ENCODE results near the gene TRIM63. TPM values are rescaled to one million over a fixed set of nuclear protein-coding genes. Genes with fewer than 3 reads are reported as not detected.
A peak's percentile ranks its signal among the peaks of the same experiment; 100 is the strongest.

The TRIM63 gene
- total RNA-seq, 2 donors from 2014 or later, result not detected

GRCh38 chr1:26111530-26112406, 44.3 kb upstream of the TRIM63 start, which contains the start of gene PDIK1L:
Gene PDIK1L, plus strand, starts transcription at chr1:26111824. Its CDS starts 2,485 bp downstream, at chr1:26114309.
- peaks cover 14% of the 10 kb centered on the region for H3K27me3 Mint-ChIP-seq (ENCODE audit: insufficient read depth)
- TF ChIP-seq, protein P1, sequence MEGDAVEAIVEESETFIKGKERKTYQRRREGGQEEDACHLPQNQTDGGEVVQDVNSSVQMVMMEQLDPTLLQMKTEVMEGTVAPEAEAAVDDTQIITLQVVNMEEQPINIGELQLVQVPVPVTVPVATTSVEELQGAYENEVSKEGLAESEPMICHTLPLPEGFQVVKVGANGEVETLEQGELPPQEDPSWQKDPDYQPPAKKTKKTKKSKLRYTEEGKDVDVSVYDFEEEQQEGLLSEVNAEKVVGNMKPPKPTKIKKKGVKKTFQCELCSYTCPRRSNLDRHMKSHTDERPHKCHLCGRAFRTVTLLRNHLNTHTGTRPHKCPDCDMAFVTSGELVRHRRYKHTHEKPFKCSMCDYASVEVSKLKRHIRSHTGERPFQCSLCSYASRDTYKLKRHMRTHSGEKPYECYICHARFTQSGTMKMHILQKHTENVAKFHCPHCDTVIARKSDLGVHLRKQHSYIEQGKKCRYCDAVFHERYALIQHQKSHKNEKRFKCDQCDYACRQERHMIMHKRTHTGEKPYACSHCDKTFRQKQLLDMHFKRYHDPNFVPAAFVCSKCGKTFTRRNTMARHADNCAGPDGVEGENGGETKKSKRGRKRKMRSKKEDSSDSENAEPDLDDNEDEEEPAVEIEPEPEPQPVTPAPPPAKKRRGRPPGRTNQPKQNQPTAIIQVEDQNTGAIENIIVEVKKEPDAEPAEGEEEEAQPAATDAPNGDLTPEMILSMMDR (conservative IDR thresholded peaks at IDR 0.05), result no peak
- H3K27ac Mint-ChIP-seq, result peak within 1 kb of the TSS; percentile 98
- 0% methylated on average over 41 to 96 of the region's 96 CpGs for WGBS, 2 experiments (ENCODE audit: insufficient coverage in 1 of 2, insufficient read length in 1 of 2)
- peak within 1 kb of the TSS; percentile 70 for H3K4me3 Mint-ChIP-seq
- H3K9me3 Mint-ChIP-seq, result no peaks in the 10 kb centered on the region
- Histone ChIP-seq H3K9ac (ENCODE audit: extremely low read depth, low read length, poor library complexity, severe bottlenecking) (peak within 1 kb of the TSS; percentile 68), H3K4me3 (ENCODE audit: low read length) (peak within 1 kb of the TSS; percentile 86), H3K36me3 (ENCODE audit: control insufficient read depth, insufficient read depth, low read length) (peaks cover 11% of the 10 kb centered on the region), H3K4me1 (ENCODE audit: control insufficient read depth, insufficient read depth, low read length) (peaks cover 4% of the 10 kb centered on the region), H3K9me3 (ENCODE audit: control insufficient read depth, low read length) (no peaks in the 10 kb centered on the region), H3K27me3 (ENCODE audit: control insufficient read depth, insufficient read depth, low read length, poor library complexity, severe bottlenecking) (no peaks in the 10 kb centered on the region), H3K27ac (ENCODE audit: low read depth, low read length) (peak within 1 kb of the TSS; percentile 95)
- peaks cover 17% of the 10 kb centered on the region for H3K36me3 Mint-ChIP-seq (ENCODE audit: low read depth)
- DNase-seq, result peak; percentile 96
- peaks cover 11% of the 10 kb centered on the region for H3K4me1 Mint-ChIP-seq

DNA sequence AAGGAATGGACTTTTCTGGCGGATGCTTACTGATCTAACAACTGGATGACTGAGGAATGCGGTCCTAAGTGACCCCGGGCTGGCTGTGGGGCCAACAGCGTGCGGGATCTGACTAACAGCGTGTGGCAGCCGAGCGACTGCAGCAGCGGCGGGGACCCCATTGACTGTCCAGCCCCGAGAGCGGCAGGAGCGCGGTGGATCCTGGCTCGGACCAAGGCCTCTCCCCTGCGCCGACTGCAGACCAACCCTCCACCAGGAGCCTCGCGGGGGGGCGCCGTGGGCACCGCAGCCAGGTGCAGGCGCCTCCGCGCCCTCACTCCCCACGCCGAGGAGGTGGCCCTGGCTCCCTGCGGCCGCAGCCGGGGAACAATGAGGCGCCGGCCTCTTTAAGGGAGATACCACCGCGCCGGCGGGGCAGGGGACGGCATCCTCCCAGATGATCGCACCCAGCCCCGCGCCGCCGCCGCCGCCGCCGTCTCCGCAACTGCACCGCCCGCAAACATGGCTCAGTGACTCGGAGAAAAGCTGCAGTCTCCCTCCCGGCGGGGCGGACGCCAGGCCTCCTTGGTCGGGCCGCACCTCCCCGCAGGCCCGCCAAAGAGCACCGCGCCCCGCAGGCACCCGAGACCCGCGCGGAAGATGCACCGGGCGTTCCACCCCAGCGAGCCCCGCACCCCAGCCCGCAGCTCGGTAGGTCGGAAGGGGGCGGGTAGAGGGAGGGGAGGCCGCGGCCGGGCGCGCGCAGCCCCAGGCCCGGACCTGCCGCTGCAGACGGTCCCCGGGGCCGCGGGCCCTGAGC, 43.5 kb upstream of the TRIM63 start:
- WGBS, 2 experiments (ENCODE audit: insufficient coverage in 1 of 2, insufficient read length in 1 of 2), result 0 to 2% methylated on average over 26 to 85 of the region's 85 CpGs
- TF ChIP-seq, protein P1 (conservative IDR thresholded peaks at IDR 0.05), result no peak
- no peaks in the 10 kb centered on the region for H3K27me3 ChIP-seq (ENCODE audit: control insufficient read depth, insufficient read depth, low read length, poor library complexity, severe bottlenecking)

More for the DNA sequence above, 43.5 kb upstream of the TRIM63 start:
- H3K27ac ChIP-seq (ENCODE audit: low read depth, low read length), result peak overlapping the region; percentile 95
- H3K4me1 Mint-ChIP-seq, result peaks cover 11% of the 10 kb centered on the region
- no peaks in the 10 kb centered on the region for H3K9me3 ChIP-seq (ENCODE audit: control insufficient read depth, low read length)
- peaks cover 12% of the 10 kb centered on the region for H3K36me3 Mint-ChIP-seq (ENCODE audit: low read depth)
- peaks cover 11% of the 10 kb centered on the region for H3K36me3 ChIP-seq (ENCODE audit: control insufficient read depth, insufficient read depth, low read length)
- peaks cover 4% of the 10 kb centered on the region for H3K4me1 ChIP-seq (ENCODE audit: control insufficient read depth, insufficient read depth, low read length)
- H3K4me3 ChIP-seq (ENCODE audit: low read length), result peak overlapping the region; percentile 86
- peak overlapping the region; percentile 75 for H3K27ac Mint-ChIP-seq
- peaks cover 14% of the 10 kb centered on the region for H3K27me3 Mint-ChIP-seq (ENCODE audit: insufficient read depth)
- peak overlapping the region; percentile 68 for H3K9ac ChIP-seq (ENCODE audit: extremely low read depth, low read length, poor library complexity, severe bottlenecking)
- DNase-seq, result peak; percentile 91
- H3K9me3 Mint-ChIP-seq, result no peaks in the 10 kb centered on the region
- H3K4me3 Mint-ChIP-seq, result peak overlapping the region; percentile 70

Measured in endodermal cell (in vitro differentiated cells).